ENCODE results near the gene KDM3B. TPM values are rescaled to one million over a fixed set of nuclear protein-coding genes. Genes with fewer than 3 reads are reported as not detected.

Gene KDM3B
- total and polyA plus RNA-seq, 2 experiments from 2014 or later, result 25.8 to 86.6 TPM

DNA sequence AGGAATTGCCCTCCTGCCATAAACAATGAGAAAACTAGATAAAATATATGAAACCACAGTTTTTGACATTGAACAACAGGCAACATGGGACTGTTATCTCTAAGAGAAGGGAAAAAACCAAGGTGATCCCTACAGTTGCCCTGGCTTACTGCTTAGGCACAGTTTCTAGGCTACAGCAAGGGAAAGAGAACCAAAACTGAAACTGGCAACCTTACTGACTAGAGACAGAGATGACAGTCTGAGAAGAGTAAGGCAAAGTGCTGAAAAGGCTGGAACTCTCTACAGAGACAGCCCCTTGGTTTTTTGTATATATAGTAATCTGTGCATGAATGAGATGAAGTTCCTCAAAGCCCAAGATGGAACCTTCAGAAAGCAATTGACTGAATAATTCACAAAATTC is 50.2 kb downstream of the KDM3B start:
- H3K4me3 Mint-ChIP-seq, result no peak overlapping the region
- no peaks in the 10 kb centered on the region for H3K79me2 ChIP-seq (replicated peaks; ENCODE audit: insufficient read depth)
- H3K4me2 ChIP-seq, result no peak overlapping the region
- H3K4me1 ChIP-seq (ENCODE audit: insufficient read depth), result no peaks in the 10 kb centered on the region
- ATAC-seq (no peak), DNase-seq (ENCODE audit: low spot score) (no peak)
- peaks cover 6% of the 10 kb centered on the region for H3K27me3 Mint-ChIP-seq (ENCODE audit: insufficient read depth, low read depth, poor library complexity)
- H3K27ac ChIP-seq (ENCODE audit: low read depth), result no peak overlapping the region
- H3K36me3 ChIP-seq (ENCODE audit: insufficient read depth), result peaks cover 20% of the 10 kb centered on the region; the same call in 1 of the 2 replicates
- H3K27ac Mint-ChIP-seq, result no peak overlapping the region
- no peaks in the 10 kb centered on the region for H3K9me3 Mint-ChIP-seq
- peaks cover 62% of the 10 kb centered on the region for H3K36me3 Mint-ChIP-seq (ENCODE audit: low read depth)
- H3F3A ChIP-seq (replicated peaks; ENCODE audit: low read depth), result no peaks in the 10 kb centered on the region
- peaks cover 4% of the 10 kb centered on the region; the same call in 1 of the 2 replicates for H4K20me1 ChIP-seq (replicated peaks; ENCODE audit: insufficient read depth)
- TF ChIP-seq, protein P1, sequence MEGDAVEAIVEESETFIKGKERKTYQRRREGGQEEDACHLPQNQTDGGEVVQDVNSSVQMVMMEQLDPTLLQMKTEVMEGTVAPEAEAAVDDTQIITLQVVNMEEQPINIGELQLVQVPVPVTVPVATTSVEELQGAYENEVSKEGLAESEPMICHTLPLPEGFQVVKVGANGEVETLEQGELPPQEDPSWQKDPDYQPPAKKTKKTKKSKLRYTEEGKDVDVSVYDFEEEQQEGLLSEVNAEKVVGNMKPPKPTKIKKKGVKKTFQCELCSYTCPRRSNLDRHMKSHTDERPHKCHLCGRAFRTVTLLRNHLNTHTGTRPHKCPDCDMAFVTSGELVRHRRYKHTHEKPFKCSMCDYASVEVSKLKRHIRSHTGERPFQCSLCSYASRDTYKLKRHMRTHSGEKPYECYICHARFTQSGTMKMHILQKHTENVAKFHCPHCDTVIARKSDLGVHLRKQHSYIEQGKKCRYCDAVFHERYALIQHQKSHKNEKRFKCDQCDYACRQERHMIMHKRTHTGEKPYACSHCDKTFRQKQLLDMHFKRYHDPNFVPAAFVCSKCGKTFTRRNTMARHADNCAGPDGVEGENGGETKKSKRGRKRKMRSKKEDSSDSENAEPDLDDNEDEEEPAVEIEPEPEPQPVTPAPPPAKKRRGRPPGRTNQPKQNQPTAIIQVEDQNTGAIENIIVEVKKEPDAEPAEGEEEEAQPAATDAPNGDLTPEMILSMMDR (conservative IDR thresholded peaks at IDR 0.05; ENCODE audit: low read depth in 2 of 2), result no peak
- TF ChIP-seq ZNF114 (CRISPR knock-in tag; IDR thresholded peaks at IDR 0.05) (no peak), NANOG (IDR thresholded peaks at IDR 0.05; ENCODE audit: borderline replicate concordance) (no peak), EZH2 (IDR thresholded peaks at IDR 0.05; ENCODE audit: low read depth, unreplicated experiment) (no peak), JUNB (IDR thresholded peaks at IDR 0.05; ENCODE audit: unreplicated experiment) (no peak), ZNF331 (CRISPR knock-in tag; IDR thresholded peaks at IDR 0.05; ENCODE audit: low read depth) (no peak), POLR2AphosphoS5 (IDR thresholded peaks at IDR 0.05; ENCODE audit: low read depth) (no peak), STAT1 (IDR thresholded peaks at IDR 0.05; ENCODE audit: unreplicated experiment) (no peak), CREB1 (CRISPR knock-in tag; IDR thresholded peaks at IDR 0.05; ENCODE audit: low read depth) (no peak), EZH2phosphoT487 (IDR thresholded peaks at IDR 0.05; ENCODE audit: unreplicated experiment) (no peak)
- TF ChIP-seq, protein P2, sequence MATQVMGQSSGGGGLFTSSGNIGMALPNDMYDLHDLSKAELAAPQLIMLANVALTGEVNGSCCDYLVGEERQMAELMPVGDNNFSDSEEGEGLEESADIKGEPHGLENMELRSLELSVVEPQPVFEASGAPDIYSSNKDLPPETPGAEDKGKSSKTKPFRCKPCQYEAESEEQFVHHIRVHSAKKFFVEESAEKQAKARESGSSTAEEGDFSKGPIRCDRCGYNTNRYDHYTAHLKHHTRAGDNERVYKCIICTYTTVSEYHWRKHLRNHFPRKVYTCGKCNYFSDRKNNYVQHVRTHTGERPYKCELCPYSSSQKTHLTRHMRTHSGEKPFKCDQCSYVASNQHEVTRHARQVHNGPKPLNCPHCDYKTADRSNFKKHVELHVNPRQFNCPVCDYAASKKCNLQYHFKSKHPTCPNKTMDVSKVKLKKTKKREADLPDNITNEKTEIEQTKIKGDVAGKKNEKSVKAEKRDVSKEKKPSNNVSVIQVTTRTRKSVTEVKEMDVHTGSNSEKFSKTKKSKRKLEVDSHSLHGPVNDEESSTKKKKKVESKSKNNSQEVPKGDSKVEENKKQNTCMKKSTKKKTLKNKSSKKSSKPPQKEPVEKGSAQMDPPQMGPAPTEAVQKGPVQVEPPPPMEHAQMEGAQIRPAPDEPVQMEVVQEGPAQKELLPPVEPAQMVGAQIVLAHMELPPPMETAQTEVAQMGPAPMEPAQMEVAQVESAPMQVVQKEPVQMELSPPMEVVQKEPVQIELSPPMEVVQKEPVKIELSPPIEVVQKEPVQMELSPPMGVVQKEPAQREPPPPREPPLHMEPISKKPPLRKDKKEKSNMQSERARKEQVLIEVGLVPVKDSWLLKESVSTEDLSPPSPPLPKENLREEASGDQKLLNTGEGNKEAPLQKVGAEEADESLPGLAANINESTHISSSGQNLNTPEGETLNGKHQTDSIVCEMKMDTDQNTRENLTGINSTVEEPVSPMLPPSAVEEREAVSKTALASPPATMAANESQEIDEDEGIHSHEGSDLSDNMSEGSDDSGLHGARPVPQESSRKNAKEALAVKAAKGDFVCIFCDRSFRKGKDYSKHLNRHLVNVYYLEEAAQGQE (IDR thresholded peaks at IDR 0.05; ENCODE audit: unreplicated experiment), result no peak
- TF ChIP-seq, protein P3, sequence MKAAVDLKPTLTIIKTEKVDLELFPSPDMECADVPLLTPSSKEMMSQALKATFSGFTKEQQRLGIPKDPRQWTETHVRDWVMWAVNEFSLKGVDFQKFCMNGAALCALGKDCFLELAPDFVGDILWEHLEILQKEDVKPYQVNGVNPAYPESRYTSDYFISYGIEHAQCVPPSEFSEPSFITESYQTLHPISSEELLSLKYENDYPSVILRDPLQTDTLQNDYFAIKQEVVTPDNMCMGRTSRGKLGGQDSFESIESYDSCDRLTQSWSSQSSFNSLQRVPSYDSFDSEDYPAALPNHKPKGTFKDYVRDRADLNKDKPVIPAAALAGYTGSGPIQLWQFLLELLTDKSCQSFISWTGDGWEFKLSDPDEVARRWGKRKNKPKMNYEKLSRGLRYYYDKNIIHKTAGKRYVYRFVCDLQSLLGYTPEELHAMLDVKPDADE (IDR thresholded peaks at IDR 0.05), result no peak
- TF ChIP-seq, protein P4, sequence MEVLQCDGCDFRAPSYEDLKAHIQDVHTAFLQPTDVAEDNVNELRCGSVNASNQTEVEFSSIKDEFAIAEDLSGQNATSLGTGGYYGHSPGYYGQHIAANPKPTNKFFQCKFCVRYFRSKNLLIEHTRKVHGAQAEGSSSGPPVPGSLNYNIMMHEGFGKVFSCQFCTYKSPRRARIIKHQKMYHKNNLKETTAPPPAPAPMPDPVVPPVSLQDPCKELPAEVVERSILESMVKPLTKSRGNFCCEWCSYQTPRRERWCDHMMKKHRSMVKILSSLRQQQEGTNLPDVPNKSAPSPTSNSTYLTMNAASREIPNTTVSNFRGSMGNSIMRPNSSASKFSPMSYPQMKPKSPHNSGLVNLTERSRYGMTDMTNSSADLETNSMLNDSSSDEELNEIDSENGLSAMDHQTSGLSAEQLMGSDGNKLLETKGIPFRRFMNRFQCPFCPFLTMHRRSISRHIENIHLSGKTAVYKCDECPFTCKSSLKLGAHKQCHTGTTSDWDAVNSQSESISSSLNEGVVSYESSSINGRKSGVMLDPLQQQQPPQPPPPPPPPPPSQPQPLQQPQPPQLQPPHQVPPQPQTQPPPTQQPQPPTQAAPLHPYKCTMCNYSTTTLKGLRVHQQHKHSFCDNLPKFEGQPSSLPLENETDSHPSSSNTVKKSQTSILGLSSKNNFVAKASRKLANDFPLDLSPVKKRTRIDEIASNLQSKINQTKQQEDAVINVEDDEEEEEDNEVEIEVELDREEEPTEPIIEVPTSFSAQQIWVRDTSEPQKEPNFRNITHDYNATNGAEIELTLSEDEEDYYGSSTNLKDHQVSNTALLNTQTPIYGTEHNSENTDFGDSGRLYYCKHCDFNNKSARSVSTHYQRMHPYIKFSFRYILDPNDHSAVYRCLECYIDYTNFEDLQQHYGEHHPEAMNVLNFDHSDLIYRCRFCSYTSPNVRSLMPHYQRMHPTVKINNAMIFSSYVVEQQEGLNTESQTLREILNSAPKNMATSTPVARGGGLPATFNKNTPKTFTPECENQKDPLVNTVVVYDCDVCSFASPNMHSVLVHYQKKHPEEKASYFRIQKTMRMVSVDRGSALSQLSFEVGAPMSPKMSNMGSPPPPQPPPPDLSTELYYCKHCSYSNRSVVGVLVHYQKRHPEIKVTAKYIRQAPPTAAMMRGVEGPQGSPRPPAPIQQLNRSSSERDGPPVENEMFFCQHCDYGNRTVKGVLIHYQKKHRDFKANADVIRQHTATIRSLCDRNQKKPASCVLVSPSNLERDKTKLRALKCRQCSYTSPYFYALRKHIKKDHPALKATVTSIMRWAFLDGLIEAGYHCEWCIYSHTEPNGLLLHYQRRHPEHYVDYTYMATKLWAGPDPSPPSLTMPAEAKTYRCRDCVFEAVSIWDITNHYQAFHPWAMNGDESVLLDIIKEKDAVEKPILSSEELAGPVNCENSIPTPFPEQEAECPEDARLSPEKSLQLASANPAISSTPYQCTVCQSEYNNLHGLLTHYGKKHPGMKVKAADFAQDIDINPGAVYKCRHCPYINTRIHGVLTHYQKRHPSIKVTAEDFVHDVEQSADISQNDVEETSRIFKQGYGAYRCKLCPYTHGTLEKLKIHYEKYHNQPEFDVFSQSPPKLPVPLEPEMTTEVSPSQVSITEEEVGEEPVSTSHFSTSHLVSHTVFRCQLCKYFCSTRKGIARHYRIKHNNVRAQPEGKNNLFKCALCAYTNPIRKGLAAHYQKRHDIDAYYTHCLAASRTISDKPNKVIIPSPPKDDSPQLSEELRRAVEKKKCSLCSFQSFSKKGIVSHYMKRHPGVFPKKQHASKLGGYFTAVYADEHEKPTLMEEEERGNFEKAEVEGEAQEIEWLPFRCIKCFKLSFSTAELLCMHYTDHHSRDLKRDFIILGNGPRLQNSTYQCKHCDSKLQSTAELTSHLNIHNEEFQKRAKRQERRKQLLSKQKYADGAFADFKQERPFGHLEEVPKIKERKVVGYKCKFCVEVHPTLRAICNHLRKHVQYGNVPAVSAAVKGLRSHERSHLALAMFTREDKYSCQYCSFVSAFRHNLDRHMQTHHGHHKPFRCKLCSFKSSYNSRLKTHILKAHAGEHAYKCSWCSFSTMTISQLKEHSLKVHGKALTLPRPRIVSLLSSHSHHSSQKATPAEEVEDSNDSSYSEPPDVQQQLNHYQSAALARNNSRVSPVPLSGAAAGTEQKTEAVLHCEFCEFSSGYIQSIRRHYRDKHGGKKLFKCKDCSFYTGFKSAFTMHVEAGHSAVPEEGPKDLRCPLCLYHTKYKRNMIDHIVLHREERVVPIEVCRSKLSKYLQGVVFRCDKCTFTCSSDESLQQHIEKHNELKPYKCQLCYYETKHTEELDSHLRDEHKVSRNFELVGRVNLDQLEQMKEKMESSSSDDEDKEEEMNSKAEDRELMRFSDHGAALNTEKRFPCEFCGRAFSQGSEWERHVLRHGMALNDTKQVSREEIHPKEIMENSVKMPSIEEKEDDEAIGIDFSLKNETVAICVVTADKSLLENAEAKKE (CRISPR knock-in tag; IDR thresholded peaks at IDR 0.05), result no peak
- H3K27me3 ChIP-seq (ENCODE audit: insufficient read depth), result no peaks in the 10 kb centered on the region
- no peak overlapping the region for H2AFZ ChIP-seq
- no peaks in the 10 kb centered on the region for H3K4me1 Mint-ChIP-seq
- H3K4me3 ChIP-seq, result no peak overlapping the region
- H3K9me2 ChIP-seq (ENCODE audit: insufficient read depth), result no peaks in the 10 kb centered on the region

Measured in GM23338 (cell line).